Measurements from ENCODE around the gene ARHGAP30.

DNA sequence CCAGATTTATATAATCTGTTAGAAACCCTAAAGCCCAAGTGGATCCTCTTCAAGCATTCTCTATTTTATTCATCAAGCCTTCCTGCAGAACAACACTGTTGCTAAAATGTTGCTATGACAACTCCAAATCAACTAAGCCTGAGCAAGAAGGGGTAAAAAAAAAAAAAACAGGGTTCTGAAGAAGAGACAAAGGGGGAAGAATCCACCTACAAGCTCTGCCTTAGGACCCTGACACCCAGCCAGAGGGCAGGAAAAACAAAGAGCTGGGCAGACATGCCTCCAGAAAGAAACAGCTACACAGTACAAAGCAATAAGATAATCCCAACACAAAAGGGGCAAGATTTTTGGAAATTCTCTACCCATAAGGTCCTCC lies 25.2 kb downstream of the ARHGAP30 start:
- no peak for TF ChIP-seq TAF1 (IDR thresholded peaks at IDR 0.05; ENCODE audit: low read depth)
- no peak for TF ChIP-seq EP300 (IDR thresholded peaks at IDR 0.05; ENCODE audit: borderline replicate concordance)
- TF ChIP-seq CREB1 (IDR thresholded peaks at IDR 0.05; ENCODE audit: low read depth): no peak

Measured in Ishikawa (cell line).